GM21723 (cell line): Measurements from ENCODE around the gene PBX1.

ENCODE experiments used
- ATAC-seq: cut with Tn5 transposase; IDR thresholded peaks from one replicate; pipeline ENCODE4 v1.9.1; 2021; ENCODE audit warnings: mild to moderate bottlenecking, moderate library complexity; ENCODE audit not compliant: unreplicated experiment

PBX1 gene

GRCh38 chr1:164562947-164563520 is 4.0 kb downstream of the PBX1 start:
- no peak for ATAC-seq

- ATAC-seq, result no peak
Measured at GRCh38 chr1:164563721-164564360, 4.9 kb downstream of the PBX1 start.

- ATAC-seq, result no peak
Measured at GRCh38 chr1:164564378-164564777, 5.4 kb downstream of the PBX1 start.

- no peak for ATAC-seq
Measured at GRCh38 chr1:164565357-164565756, 6.4 kb downstream of the PBX1 start.

- no peak for ATAC-seq
Measured at GRCh38 chr1:164567774-164568173, 8.8 kb downstream of the PBX1 start.

- ATAC-seq, result no peak
Measured at GRCh38 chr1:164569241-164569640, 10.3 kb downstream of the PBX1 start.

GRCh38 chr1:164569866-164570265 is 10.9 kb downstream of the PBX1 start:
- no peak for ATAC-seq

GRCh38 chr1:164571333-164571732 is 12.3 kb downstream of the PBX1 start:
- no peak for ATAC-seq

- ATAC-seq, result no peak
Measured at GRCh38 chr1:164575356-164575886, 16.4 kb downstream of the PBX1 start.

GRCh38 chr1:164576291-164577271 is 17.6 kb downstream of the PBX1 start:
- no peak for ATAC-seq

- no peak for ATAC-seq
Measured at GRCh38 chr1:164577291-164577690, 18.3 kb downstream of the PBX1 start.

GRCh38 chr1:164578479-164579200 is 19.7 kb downstream of the PBX1 start:
- no peak for ATAC-seq

GRCh38 chr1:164579381-164579780 is 20.4 kb downstream of the PBX1 start:
- ATAC-seq, result no peak

GRCh38 chr1:164581762-164582161 is 22.8 kb downstream of the PBX1 start:
- no peak for ATAC-seq

- ATAC-seq, result no peak
Measured at GRCh38 chr1:164583196-164583595, 24.2 kb downstream of the PBX1 start.

GRCh38 chr1:164583835-164584539 is 25.0 kb downstream of the PBX1 start:
- no peak for ATAC-seq

- ATAC-seq, result no peak
Measured at GRCh38 chr1:164586591-164586990, 27.6 kb downstream of the PBX1 start.

- ATAC-seq, result no peak
Measured at GRCh38 chr1:164587617-164588501, 28.9 kb downstream of the PBX1 start.
